Kidney epithelial cell (primary cell): ENCODE results near the gene DCC. TPM values are rescaled to one million over a fixed set of nuclear protein-coding genes. Genes with fewer than 3 reads are reported as not detected.

Experiments used
- DNase-seq: peaks from one replicate; pipeline ENCODE4 v3.0.0-alpha.2; 2010; ENCODE audit warnings: low read depth
- H3K27me3 ChIP-seq: 2 replicates; pipeline ENCODE4 v1.6.0; 2011; ENCODE audit warnings: low read length; ENCODE audit not compliant: control insufficient read depth, insufficient read depth
- H3K36me3 ChIP-seq: 2 replicates; pipeline ENCODE4 v1.5.1; 2011; ENCODE audit warnings: low read length; ENCODE audit not compliant: control insufficient read depth, insufficient read depth
- H3K4me3 ChIP-seq: 2 replicates; pipeline ENCODE4 v1.5.1; 2011; ENCODE audit warnings: low read depth, mild to moderate bottlenecking, control low read depth, low read length
- CTCF ChIP-seq: IDR thresholded peaks from 2 replicates; pipeline ENCODE4 v1.5.1; 2011; ENCODE audit warnings: mild to moderate bottlenecking, moderate library complexity, low read length, control low read depth, inconsistent platforms; ENCODE audit not compliant: insufficient read depth, poor library complexity, severe bottlenecking
- total RNA-seq: library from RNA; depleted of rRNA; stranded (reverse); fragments of >200 nt; gene quantifications from 2 replicates; pipeline ENCODE4 v1.2.3, GENCODE V29; 2015

DCC gene
- total RNA-seq, 1 donor from 2014 or later: 0.04 TPM

- Histone ChIP-seq H3K4me3 (no peak overlapping the region), H3K27me3 (no peaks in the 10 kb centered on the region), H3K36me3 (no peaks in the 10 kb centered on the region)
- no peak for TF ChIP-seq CTCF
- DNase-seq: peak; percentile 21
Observed at GRCh38 chr18:52499644-52500043, 159.6 kb downstream of the DCC start.

- H3K4me3 ChIP-seq: no peak overlapping the region
Observed at GRCh38 chr18:52504589-52504988, 164.6 kb downstream of the DCC start.

GRCh38 chr18:52510139-52510538, 170.1 kb downstream of the DCC start:
- Histone ChIP-seq H3K27me3 (no peaks in the 10 kb centered on the region), H3K4me3 (no peak overlapping the region), H3K36me3 (no peaks in the 10 kb centered on the region)
- TF ChIP-seq CTCF: no peak
- no peak for DNase-seq

More at GRCh38 chr18:52504589-52504988, 164.6 kb downstream of the DCC start:
- H3K27me3 ChIP-seq: no peaks in the 10 kb centered on the region
- TF ChIP-seq CTCF: no peak
- DNase-seq: no peak
- H3K36me3 ChIP-seq: no peaks in the 10 kb centered on the region

GRCh38 chr18:52518086-52518485, 178.1 kb downstream of the DCC start:
- TF ChIP-seq CTCF: no peak
- Histone ChIP-seq H3K27me3 (no peaks in the 10 kb centered on the region), H3K36me3 (no peaks in the 10 kb centered on the region), H3K4me3 (no peak overlapping the region)
- no peak for DNase-seq

GRCh38 chr18:52519021-52519420, 179.0 kb downstream of the DCC start:
- no peak for DNase-seq
- TF ChIP-seq CTCF: no peak
- H3K27me3 ChIP-seq: no peaks in the 10 kb centered on the region
- no peaks in the 10 kb centered on the region for H3K36me3 ChIP-seq
- no peak overlapping the region for H3K4me3 ChIP-seq

GRCh38 chr18:52523566-52523965, 183.6 kb downstream of the DCC start:
- TF ChIP-seq CTCF: no peak
- no peak for DNase-seq
- no peaks in the 10 kb centered on the region for H3K36me3 ChIP-seq

More at GRCh38 chr18:52523566-52523965, 183.6 kb downstream of the DCC start:
- Histone ChIP-seq H3K4me3 (no peak overlapping the region), H3K27me3 (no peaks in the 10 kb centered on the region)
